NCI-H82 treated with DMSO at 0.1 percent for 48 hours (cell line): ENCODE measurements around the gene HTRA2.

Experiments used
- DNase-seq: peaks from one replicate; lab custom pipeline; 2025; ENCODE audit not compliant: unreplicated experiment; lab: John Stamatoyannopoulos, UW

The HTRA2 gene

GRCh38 chr2:74538881-74539339 is 9.2 kb downstream of the HTRA2 start:
- no peak for DNase-seq

DNA sequence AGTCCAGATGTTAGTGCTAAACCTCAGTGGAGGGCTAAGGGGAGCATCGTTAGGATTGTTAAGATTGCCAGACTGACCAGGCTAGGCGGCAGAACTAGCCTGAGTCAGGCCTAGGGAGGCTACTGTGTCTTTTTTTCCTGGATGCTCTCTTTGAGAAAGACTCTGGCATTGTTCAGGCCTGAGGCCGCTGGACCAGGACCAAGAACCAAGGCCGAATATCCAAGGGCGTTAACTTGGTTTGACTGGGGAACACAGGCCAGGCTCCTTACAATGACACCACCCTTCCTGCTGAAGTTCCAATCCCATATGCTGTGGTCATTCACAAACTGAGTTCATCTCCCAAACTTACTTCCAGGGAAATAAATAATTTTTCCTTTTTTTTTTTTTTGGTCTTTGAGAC is 10.6 kb downstream of the HTRA2 start:
- DNase-seq, result no peak

- DNase-seq, result no peak
Measured at GRCh38 chr2:74542978-74543377, 13.2 kb downstream of the HTRA2 start.

DNA sequence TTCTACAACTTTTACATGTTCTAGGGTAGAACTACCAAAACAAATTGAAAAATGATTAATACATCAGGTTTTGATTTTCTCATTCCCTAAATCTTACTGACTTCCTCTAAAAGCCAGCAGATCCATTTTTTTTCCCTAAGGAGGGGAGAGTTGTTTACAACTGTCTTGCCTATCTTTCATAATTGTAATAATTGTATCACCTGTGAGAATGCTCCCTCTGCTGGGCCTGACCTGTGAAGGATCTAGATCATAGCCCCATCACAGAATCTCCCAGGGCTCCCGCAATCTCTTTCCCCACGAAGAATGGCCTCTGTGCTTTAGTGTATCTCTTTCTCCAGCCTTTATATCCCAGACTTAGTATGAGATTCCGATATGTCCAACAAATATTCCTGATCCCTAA is 14.9 kb downstream of the HTRA2 start:
- no peak for DNase-seq

GRCh38 chr2:74546004-74546403 is 16.3 kb downstream of the HTRA2 start:
- no peak for DNase-seq

DNA sequence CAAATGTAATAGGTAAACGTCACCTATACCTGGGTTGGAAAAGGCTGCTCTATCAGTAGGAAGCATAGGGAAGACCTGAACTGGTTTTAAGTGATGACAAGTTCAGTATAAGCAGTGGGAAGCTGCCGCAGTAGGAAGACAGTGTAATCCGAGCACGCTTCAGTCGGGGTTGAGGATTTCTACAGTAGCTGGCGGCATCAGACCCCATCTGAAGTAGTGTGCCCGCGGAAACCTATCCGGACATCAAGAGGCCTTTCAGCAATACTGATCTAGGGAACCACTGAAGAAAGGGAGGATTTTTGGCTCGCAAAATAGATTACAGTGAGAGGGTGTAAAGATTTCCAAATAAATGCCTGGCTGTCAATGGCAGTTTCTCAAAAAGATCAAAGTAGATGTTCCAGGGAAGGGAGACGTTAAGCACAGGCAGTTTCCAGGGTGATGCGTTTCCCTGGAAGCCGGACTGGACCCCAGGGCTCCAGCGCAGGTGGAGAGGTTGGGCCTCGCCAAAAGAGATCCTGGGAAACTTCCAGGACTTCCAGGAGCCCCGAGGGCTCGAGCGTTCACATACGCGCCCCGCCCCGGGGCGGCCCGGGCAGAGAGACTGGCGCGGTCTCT is 18.7 kb downstream of the HTRA2 start:
- peak; percentile 81 for DNase-seq

- DNase-seq, result no peak
Measured at GRCh38 chr2:74548900-74549826, 19.4 kb downstream of the HTRA2 start.

DNA sequence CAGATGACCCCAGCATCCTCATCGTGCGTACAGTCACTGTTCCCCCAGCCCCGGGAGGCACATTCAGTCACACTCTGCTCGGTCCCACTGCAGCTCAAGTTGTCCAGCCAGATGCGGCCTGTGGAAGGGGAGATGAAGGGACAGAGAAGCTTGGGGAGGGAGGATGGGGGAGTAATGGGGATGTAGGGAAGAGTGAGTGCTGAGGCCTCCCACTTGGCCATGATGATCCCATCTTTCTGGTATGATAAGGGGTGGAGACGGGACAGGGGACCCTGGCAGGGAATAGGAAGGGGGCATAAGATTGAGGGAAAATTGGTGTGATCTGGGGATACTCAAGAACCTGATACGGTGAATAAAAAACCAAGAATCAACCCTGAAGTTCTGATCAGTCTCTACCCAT is 20.5 kb downstream of the HTRA2 start:
- no peak for DNase-seq

GRCh38 chr2:74551530-74551929 is 21.8 kb downstream of the HTRA2 start:
- DNase-seq, result no peak

DNA sequence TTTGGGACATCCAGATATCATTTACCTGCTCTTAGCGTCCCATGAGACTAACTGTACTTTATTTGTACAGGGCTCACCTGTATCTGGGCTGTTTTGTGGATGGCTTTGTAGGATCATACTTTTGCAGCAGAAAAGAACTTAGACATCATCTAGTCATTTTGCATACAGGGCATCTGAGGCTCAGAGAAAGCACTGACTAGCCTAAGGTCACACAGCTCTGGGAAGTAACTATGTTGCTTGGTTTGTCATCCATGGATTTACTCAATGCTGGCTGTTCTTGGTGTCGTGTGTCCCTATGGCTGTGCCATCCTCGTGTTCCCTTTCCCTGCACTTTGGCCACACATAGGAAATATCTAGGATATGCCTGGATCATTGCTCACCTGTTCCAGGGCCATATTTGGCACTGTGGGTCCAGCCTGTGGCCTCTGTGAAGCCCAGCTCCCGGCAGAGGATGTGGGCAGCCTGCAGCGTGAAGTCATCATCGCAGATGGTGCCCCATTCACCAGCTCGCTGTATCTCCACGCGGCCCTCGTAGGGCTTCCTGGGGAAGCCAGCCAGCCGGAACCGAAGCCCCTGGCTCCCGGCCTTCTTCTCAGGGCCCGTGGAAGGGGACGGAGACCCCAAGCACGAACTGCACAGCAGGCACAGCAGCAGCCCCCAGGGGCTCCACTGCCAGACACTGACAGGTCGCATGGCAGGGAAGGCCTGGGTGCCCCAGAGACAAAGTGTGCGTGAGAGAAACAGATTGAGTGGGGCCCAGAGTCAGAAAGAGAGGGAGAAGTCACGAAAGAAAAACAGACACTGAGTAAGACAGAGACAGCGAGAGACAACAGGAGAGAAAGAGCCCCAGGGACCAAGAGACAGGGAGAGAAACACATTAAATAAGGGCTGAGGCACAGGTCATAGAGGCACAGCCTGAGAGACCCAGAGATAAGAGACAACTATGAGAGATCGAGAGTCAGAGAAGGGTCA is 22.5 kb downstream of the HTRA2 start:
- no peak for DNase-seq

DNA sequence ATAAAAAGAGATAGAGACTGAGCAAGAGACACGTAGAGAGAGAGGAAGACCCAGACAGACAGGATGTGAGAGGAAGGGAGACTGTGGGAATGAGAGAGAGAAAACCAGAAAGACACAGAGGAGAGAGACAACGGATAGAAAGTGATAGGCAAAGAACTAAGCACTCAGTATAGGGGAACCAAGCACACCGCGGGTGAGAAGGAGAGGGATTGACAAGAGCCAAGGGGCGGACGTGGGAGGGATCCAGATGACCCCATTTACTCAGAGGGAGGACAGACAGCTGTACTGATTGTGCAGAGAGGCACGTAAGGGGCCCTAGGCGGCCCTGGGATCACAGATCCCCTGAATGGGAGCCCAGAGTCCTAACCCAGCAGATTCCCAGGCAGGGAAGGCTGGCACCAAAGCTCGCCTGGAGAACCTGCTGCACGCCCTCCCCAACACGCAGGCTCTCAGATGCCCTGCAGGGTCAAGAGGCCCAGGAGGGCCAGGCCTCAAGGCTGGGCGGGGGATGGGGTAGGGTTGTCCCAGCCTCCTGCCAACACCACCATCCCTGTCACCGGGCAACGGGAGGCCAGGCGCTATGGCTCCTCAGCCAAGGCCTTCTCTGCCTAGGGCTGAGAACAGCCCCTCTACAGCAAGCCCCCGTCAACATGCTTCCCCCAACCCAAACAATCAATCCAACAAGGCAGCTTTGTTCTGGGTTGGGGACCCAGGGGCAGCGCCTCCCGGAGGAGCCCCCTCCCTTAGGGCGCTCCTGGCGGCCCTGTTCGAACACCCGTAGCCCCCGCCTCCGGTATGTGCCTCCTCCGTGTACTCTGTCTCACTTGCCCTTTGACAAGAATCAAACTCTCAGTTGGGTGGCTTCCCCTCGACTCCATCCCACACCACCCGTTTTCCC is 23.4 kb downstream of the HTRA2 start:
- DNase-seq, result no peak

DNA sequence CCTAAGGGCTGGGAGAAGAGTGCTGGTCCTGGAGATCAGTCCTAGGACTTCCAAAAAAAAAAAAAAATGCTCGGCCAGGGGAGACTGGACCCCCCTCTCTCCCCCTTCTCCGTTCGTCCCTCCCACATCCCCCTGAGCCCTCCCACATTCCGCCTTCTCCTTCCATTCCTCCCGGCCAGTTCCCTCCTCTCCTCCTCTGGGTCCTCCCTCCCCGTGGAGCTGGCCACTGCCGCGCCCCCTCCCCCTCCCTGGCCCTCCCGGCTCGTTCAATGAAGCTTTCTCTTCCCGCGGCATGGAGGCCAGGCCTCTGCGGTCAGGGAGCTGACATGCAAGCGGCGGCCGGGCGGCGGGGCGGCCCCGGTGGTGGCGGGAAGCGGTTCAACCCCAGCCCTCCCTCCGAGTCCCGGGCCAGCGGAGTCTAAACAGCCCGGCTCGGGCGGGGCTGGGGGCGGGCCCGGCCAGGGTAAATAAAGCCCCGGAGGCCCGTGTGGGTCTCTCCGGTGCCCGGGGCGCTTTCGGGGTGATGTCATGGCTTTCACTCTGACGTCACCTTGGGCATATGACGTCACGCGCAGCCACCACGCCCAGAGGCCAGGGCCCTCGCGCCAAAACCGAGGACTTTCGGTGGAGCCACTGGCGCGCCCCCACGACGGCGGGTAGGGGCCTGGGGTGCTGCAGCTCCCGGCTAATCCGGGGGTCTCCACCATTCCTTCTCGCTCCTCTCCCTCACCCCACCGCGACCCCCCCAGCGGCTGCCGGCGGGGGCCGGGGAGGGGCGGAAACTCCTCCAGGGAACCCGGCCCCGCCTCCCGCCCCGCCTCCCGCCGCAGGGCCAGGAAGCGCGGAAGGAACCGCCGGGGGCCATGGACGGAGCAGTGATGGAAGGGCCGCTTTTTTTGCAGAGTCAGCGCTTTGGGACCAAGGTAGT is 24.4 kb downstream of the HTRA2 start, which contains the start of the genes DOK1 and LOXL3:
Gene DOK1, plus strand, starts transcription at position 829 of the 928 bp plus-strand sequence. Its CDS starts 35 bp downstream, at position 864.
Gene LOXL3, minus strand, starts transcription at position 51 of the 928 bp plus-strand sequence. CDS start 1,308 bp downstream, outside the sequence.
- DNase-seq, result peak; percentile 53

GRCh38 chr2:74554820-74555531 is 25.2 kb downstream of the HTRA2 start:
- DNase-seq, result no peak

- DNase-seq, result no peak
Measured at GRCh38 chr2:74555610-74556103, 25.9 kb downstream of the HTRA2 start.

- no peak for DNase-seq
Measured at GRCh38 chr2:74556159-74556558, 26.4 kb downstream of the HTRA2 start.

GRCh38 chr2:74556831-74557370 is 27.2 kb downstream of the HTRA2 start:
- no peak for DNase-seq
